Activated T-cell treated with anti-CD3 and anti-CD28 coated beads, Interleukin-2, amount 50 U/mL, for 4 hours (primary cell): Measurements from ENCODE around the gene GNG13. TPM values are rescaled to one million over a fixed set of nuclear protein-coding genes. Genes with fewer than 3 reads are reported as not detected.
"Not testable (repeated sequence)": the region's sequence is repeated elsewhere in the genome, so short reads cannot be mapped to it uniquely, and the experiment has no call there.

Source experiments
- ATAC-seq, 2 donors: fragments of 200-7000 bp; cut with Tn5 transposase; one replicate each; pipeline ENCODE4 v1.10.0; 2021
- DNase-seq: peaks from one replicate; pipeline ENCODE4 v3.0.0-alpha.2; 2020
- H3K27me3 Mint-ChIP-seq: one replicate; pipeline ENCODE4 v1.8.0; 2021; ENCODE audit warnings: low read depth, mixed read lengths
- H3K36me3 Mint-ChIP-seq: one replicate; pipeline ENCODE4 v1.8.0; 2022; ENCODE audit warnings: mixed read lengths; ENCODE audit not compliant: insufficient read depth
- H3K4me1 Mint-ChIP-seq: one replicate; pipeline ENCODE4 v1.8.0; 2021; ENCODE audit warnings: low read depth, mixed read lengths
- H3K4me3 Mint-ChIP-seq: one replicate; pipeline ENCODE4 v1.8.0; 2021; ENCODE audit warnings: mild to moderate bottlenecking, moderate library complexity, mixed read lengths
- H3K9me3 Mint-ChIP-seq: one replicate; pipeline ENCODE4 v1.8.0; 2021; ENCODE audit warnings: mixed read lengths
- total RNA-seq, 3 donors: library from RNA; stranded (reverse); gene quantifications; one replicate each; pipeline ENCODE4 v1.2.1, GENCODE V29; 2021

Gene GNG13
- total RNA-seq, 3 donors from 2014 or later: not detected

DNA sequence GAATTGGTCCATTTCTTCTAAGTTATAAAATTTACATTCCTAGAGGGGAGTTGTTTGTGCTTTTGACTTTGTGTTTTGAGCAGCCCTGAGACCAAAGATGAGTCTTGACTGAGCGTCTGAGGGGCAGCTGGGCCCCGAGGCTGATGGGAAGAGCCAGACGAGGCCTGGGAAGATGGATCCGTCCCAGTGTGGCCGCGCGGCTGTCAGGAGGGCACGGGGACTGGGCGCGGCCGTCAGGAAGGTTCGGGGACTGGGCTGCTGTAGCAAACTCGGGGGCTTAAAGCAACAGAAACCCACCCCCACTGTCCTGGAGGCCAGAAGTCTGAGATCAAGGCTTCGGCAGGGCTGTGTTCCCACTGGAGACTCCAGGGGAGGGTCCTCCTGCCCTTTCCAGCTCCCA, 38.2 kb upstream of the GNG13 start:
- ATAC-seq (no peak), DNase-seq (no peak)
- no peaks in the 10 kb centered on the region for H3K4me1 Mint-ChIP-seq
- H3K36me3 Mint-ChIP-seq: no peaks in the 10 kb centered on the region
- H3K4me3 Mint-ChIP-seq: no peak overlapping the region
- H3K9me3 Mint-ChIP-seq: peaks cover 6% of the 10 kb centered on the region
- no peaks in the 10 kb centered on the region for H3K27me3 Mint-ChIP-seq

DNA sequence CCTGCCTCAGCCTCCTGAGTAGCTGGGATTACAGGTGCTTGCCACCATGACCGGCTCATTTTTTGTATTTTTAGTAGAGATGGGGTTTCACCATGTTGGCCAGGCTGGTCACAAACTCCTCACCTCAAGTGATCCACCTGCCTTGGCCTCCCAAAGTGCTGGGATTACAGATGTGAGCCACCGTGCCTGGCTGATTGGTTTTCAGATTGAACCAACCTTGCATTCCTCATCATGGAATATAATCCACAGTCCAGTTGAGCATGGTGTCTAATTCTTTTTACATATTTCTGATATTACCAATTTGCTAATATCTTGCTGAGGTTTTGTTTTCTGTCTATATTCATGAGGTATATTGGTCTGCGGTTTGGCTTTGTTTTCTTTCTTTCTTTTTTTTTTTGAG, 36.3 kb upstream of the GNG13 start:
- not testable (repeated sequence) for H3K36me3 Mint-ChIP-seq, DNase-seq, H3K27me3 Mint-ChIP-seq, ATAC-seq, H3K9me3 Mint-ChIP-seq, H3K4me1 Mint-ChIP-seq, H3K4me3 Mint-ChIP-seq

DNA sequence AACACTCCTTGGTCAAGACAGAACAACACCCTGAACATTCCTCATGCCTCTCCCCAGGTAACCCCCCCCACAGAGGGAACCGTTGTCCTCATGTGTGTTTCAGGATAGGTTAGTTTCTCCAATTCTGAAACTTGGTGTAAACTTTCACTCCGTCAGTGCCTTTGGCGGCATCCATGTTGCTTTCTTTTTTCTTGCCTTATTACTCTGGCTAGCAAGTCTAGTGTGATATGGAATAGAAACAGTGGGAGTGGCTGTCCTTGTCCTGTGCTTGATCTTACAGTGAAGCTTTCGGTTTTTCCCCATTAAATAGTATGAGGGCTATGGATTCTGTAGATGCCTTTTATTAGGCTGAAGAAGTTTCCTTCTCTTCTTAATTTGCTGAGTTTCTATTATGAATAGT, 35.7 kb upstream of the GNG13 start:
- DNase-seq (no peak), ATAC-seq (no peak)
- H3K36me3 Mint-ChIP-seq: no peaks in the 10 kb centered on the region
- no peaks in the 10 kb centered on the region for H3K27me3 Mint-ChIP-seq
- peaks cover 6% of the 10 kb centered on the region for H3K9me3 Mint-ChIP-seq
- H3K4me1 Mint-ChIP-seq: no peaks in the 10 kb centered on the region
- no peak overlapping the region for H3K4me3 Mint-ChIP-seq

DNA sequence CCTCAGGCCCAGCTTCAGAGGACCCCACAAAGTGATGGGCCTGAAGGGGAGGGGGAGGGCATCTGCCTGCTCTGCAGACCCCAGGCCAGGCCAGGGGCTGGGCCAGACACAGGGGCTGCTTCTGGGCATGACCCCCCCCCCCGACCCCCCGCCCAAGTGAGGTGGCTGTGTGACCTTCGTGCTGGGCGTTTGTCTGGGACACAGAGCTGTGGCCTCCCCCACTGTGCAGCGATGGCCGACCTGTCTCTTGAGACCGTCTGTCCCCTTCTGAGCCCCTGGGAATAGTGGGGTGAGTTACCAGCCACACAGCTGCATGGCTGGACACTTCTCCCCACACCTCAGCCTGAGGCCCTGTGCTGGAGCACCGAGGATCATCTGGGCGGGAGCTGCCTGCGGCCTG, 34.8 kb upstream of the GNG13 start:
- Mint-ChIP-seq H3K36me3 (no peaks in the 10 kb centered on the region), H3K27me3 (peaks cover under 1% of the 10 kb centered on the region), H3K4me1 (no peaks in the 10 kb centered on the region), H3K9me3 (peaks cover 6% of the 10 kb centered on the region), H3K4me3 (no peak overlapping the region)
- DNase-seq (no peak), ATAC-seq (no peak)

DNA sequence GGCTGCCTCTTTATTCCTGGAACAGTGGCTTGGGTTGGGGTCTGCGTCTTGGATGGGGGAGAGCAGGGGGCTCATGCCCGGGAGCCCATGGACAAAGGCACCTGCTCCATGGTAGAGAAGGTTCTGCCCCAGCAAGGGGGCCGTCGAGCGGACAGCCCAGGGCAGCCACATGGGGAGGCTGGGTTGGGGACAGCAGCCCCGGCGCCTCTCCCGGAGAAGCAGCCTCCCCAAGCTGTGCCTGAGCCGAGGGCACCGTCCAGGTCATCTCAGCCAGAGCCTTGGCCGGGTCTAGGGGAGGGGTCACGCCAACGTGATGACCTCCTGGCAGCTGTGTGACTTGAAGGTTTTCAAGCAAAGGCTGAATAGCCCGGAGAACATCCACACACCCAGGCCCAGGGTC, 32.9 kb upstream of the GNG13 start:
- Mint-ChIP-seq H3K27me3 (peaks cover 11% of the 10 kb centered on the region), H3K9me3 (peaks cover 6% of the 10 kb centered on the region), H3K36me3 (no peaks in the 10 kb centered on the region), H3K4me3 (no peak overlapping the region), H3K4me1 (no peaks in the 10 kb centered on the region)
- DNase-seq (no peak), ATAC-seq (no peak)

DNA sequence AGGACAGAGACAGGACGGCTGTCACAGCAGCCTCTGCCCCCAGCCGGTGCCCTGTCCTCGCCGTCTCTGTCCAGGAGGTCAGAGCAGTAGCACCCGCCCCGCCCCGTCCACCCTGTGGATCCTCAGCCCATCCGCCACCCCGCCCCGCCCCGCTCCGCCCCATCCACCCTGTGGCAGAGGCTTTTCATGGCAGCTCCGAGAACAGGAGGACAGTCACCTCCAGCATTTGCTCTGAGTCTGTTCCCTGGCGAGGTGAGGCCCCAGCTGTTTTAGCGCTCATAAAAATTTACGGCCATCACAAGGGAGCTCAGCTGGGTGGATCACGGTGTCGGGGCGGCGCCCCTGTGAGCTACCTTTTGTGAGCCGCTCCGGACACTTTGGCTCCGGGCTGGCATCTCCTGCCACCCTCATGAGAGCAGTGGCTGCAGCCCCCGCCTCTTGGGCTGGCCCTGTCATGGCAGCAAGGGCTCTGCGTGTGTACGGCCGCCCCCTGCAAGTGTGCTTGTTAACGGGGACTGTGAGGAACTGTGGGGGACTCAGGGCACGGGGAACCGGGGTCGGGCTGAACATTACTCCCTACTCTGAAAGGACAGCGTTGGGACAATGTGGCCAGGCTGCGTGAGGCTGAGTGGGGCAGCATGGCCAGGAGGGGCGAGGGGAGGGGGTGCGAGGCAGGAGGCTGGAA, 32.3 kb upstream of the GNG13 start:
- ATAC-seq (no peak), DNase-seq (no peak)
- no peaks in the 10 kb centered on the region for H3K4me1 Mint-ChIP-seq
- no peaks in the 10 kb centered on the region for H3K36me3 Mint-ChIP-seq
- no peak overlapping the region for H3K4me3 Mint-ChIP-seq
- peaks cover 11% of the 10 kb centered on the region for H3K27me3 Mint-ChIP-seq
- peaks cover 6% of the 10 kb centered on the region for H3K9me3 Mint-ChIP-seq

DNA sequence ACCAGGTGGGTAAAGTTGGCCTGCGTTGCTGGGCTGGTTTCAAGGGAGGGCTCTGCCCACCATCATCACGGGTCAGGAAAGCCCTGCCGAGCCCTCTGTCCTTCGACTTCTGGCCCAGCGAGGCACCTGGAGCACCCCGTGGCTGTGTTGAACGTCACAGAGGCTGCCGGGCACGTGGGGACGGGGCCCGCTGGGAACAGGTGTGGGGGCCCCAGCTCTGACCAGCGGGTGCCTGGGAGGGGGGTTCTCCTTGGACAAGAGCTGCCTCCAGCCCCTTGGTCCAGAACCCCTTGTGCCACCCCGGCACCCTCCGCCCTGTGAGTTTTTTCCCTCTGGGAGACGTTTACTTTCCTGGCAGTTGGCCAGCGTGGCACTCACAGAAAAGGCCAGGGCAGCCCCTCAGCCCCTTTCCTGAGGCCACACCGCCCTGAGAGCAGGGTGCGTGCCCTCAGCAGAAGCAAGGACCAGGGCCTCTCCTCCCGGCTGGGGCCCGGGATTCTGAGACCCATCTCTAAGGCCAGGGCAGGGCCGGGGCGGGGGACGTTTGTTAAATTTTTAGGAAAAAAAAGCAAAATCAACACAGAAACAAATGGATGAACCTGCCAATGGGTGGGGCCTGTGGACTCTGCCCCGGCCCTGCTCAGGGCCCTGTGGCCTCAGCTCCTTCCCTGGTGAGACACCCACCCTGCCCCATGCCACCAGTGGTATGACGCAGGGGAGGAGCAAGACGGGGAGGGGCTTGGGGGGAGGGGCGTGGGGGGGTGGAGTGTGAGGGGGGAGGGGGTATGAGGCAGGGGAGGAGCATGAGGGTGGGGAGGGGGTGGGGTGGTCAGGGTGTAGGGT, 31.3 kb upstream of the GNG13 start:
- DNase-seq: no peak
- Mint-ChIP-seq H3K36me3 (no peaks in the 10 kb centered on the region), H3K4me3 (no peak overlapping the region), H3K9me3 (peaks cover 6% of the 10 kb centered on the region), H3K4me1 (no peaks in the 10 kb centered on the region), H3K27me3 (peaks cover 11% of the 10 kb centered on the region)
- no peak for ATAC-seq

DNA sequence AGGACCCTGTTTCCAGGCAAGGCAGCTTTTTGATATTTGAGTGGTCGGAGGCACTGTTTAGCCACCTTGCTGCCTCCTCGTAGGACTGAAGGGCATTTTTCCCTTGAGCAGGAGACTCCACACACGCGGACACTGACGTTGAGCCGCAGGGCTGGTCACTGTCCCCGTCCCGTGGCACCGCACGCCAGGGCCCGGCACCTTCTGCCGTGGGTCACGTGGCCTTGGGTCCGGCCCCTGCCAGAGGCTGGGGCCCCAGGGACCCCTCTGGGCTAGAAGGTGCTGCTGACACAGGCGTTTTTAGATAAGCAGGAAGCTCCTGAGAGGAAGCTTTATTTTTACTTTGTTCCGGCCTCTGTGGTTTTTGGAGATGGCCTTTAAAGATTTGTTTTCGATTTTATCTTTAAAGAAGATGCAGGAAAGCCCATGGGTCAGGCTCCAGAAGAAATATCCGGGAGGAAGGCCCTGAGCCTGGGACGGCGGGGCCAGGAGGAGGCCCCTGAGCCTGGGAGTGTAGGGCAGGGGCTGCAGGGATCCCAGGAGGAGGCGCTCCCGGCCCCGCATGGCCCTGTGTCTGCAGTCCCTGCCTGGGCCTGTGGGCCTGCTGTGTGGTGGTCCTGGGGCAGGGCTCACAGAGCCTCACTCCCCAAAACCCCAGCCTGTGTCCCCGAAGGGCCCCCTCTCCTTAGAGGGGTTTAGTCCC, 30.5 kb upstream of the GNG13 start:
- H3K4me1 Mint-ChIP-seq: no peaks in the 10 kb centered on the region
- no peaks in the 10 kb centered on the region for H3K36me3 Mint-ChIP-seq
- H3K4me3 Mint-ChIP-seq: no peak overlapping the region
- ATAC-seq (no peak), DNase-seq (no peak)
- H3K9me3 Mint-ChIP-seq: no peaks in the 10 kb centered on the region
- H3K27me3 Mint-ChIP-seq: peaks cover 11% of the 10 kb centered on the region

DNA sequence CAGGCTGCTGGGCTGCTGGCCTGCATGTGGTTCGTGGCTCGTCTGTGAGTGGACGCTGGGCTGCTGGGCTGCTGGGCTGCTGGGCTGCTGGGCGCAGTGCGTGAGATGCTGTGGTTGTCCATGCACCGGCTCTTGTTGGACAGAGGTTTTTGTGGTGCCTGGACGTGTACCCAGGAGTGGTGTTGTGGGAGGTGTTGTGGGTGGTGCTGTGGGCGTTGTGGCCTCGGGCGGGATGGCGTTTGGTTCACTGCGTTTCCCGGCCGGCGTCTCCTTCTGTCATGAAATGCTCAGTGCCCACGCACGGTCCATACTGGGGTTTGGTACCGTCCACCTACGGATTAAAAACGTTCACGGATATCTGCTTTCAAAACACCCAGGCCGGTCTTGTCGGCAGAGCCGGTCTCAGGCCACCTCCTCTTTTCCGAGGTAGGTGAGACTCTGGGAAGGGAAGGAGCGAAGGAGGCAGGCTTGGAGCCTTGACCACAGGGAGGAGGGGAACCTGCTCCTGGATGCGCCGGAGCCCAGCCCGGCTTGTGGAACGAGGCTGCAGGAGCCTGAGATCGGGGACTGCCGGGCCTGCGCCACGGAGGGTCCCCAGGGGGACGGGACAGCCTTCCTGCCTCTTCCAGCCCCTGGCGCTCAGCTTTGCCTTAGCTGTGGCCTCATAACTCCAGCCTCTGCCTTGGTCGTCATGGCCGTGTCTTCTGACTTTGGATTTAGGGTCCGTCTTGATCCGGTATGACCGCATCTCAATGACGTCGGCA, 29.8 kb upstream of the GNG13 start:
- Mint-ChIP-seq H3K9me3 (no peaks in the 10 kb centered on the region), H3K36me3 (no peaks in the 10 kb centered on the region), H3K4me1 (no peaks in the 10 kb centered on the region), H3K4me3 (no peak overlapping the region), H3K27me3 (peaks cover 17% of the 10 kb centered on the region)
- no peak for ATAC-seq
- no peak for DNase-seq

DNA sequence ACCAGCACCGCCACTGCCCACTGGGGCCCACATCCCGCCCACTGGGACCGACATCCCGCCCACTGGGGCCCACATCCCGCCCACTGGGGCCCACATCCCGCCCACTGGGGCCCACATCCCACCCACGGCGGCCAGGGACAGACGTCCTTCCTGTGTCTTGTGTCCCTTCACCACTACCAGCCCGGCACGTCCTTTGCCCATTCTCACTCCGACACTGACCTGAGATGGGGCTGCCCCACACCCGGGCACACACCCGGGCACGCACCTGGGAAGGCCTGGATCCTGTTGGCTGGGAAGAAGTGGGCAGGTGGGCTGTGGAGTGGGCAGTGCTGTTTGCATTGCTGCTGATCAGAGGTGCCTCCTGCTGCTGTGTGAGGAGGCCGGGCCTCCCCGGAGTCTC, 28.4 kb upstream of the GNG13 start:
- Mint-ChIP-seq H3K36me3 (no peaks in the 10 kb centered on the region), H3K9me3 (no peaks in the 10 kb centered on the region), H3K27me3 (peaks cover 17% of the 10 kb centered on the region), H3K4me1 (no peaks in the 10 kb centered on the region), H3K4me3 (no peak overlapping the region)
- DNase-seq (no peak), ATAC-seq (no peak)

DNA sequence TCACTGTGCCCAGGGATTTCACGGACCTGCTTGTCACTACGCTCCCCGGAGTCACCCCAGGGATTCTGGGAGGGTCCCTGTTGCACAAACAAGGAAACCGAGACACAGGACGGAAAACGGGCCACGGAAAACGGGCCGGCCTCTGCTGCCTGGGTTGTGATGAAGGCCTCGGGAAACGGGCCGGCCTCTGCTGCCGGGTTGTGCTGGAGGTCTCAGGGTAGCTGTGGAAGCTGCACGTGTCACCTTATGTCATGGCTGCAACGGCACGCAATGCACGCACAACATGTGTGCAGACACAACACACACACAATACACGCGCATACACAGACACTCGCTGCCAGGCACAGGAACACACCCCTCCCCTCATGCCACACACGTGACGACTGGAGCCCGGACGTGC, 27.0 kb upstream of the GNG13 start:
- peaks cover 24% of the 10 kb centered on the region for H3K27me3 Mint-ChIP-seq
- no peaks in the 10 kb centered on the region for H3K36me3 Mint-ChIP-seq
- no peaks in the 10 kb centered on the region for H3K9me3 Mint-ChIP-seq
- no peak for DNase-seq
- no peak overlapping the region for H3K4me3 Mint-ChIP-seq
- ATAC-seq: no peak
- no peaks in the 10 kb centered on the region for H3K4me1 Mint-ChIP-seq

DNA sequence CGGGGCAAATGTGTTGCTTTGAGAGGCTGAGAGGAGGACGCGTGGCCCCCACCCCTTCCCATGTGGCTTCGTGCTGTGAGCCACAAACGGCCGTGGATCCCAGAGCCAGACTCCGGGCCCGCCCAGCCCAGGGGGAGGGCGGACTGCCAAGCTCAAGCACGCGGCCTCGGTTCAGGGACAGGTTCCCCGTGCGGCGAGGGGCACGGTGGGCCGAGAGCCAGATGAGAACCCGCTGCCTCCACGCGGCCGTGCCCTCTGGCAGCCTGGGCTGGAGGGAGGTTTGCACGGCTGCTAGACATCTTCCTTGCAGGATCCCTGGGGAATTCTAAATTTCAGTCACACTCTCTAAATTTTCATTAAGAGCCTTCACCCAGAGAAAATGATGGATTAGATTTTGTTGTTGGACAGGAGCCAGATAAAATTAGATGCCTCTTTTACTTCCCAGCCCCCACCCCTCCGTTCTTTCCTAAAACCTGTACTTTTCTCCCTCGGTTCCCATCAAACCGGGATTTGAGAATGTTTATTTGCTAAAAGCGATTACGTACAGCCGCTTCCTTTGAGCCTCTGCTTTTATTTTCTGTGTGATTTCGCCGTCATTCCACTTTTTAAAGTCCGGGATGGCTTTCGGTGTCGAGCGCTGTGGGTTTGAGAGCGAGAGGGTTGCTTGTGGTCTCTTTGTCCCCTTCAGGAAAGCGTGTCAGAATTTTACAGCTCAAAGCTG, 25.0 kb upstream of the GNG13 start:
- Mint-ChIP-seq H3K36me3 (no peaks in the 10 kb centered on the region), H3K4me1 (no peaks in the 10 kb centered on the region), H3K4me3 (no peak overlapping the region), H3K9me3 (no peaks in the 10 kb centered on the region), H3K27me3 (peaks cover 34% of the 10 kb centered on the region)
- no peak for DNase-seq
- no peak for ATAC-seq

DNA sequence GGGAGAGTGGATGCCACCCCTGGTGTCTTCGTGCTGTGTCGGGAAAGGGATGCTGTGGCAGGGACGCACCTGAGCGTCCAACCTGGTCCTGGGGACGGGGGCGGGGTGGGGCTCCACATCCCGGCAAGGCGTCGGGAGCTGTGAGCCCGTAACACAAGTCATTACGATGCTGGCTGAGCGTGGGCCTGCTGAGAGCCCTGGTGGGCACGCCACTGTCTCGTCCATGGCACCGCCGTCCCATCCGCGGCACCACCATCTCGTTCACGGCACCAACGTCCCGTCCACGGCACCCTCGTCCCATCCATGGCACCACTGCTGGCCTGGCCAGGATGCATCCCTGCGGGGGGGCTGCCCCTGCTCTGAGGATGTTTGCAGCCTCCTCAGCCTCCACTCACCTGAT, 24.1 kb upstream of the GNG13 start:
- ATAC-seq (no peak), DNase-seq (no peak)
- H3K27me3 Mint-ChIP-seq: peaks cover 27% of the 10 kb centered on the region
- no peaks in the 10 kb centered on the region for H3K9me3 Mint-ChIP-seq
- H3K4me1 Mint-ChIP-seq: peaks cover 6% of the 10 kb centered on the region
- no peaks in the 10 kb centered on the region for H3K36me3 Mint-ChIP-seq
- no peak overlapping the region for H3K4me3 Mint-ChIP-seq

DNA sequence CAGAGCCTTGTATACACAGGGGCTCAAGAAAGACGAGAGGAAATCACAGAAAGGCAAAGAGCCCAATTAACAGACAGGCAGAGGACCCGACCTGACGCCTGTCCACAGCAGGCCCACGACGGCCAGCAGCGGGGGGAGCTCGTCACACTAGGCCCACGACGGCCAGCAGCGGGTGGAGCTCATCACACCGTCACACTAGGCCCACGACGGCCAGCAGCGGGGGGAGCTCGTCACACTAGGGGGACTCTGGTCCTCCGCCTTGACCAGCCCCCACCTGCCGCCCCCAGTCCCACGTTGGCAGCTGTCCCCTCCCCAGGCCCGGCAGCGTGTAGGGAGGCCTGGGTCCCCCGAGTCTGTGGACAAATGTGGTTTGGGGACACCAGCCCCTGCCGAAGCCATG, 23.7 kb upstream of the GNG13 start:
- no peak overlapping the region for H3K4me3 Mint-ChIP-seq
- peaks cover 9% of the 10 kb centered on the region for H3K4me1 Mint-ChIP-seq
- H3K36me3 Mint-ChIP-seq: no peaks in the 10 kb centered on the region
- ATAC-seq: no peak
- H3K9me3 Mint-ChIP-seq: no peaks in the 10 kb centered on the region
- H3K27me3 Mint-ChIP-seq: peaks cover 25% of the 10 kb centered on the region
- DNase-seq: no peak
